ENCODE results near the gene TNFRSF1A. TPM values are rescaled to one million over a fixed set of nuclear protein-coding genes. Genes with fewer than 3 reads are reported as not detected.

Gene TNFRSF1A
- total RNA-seq, 1 donor from 2014 or later: 21.8 TPM

GRCh38 chr12:6352193-6353173, 10.6 kb upstream of the TNFRSF1A start:
- Mint-ChIP-seq H3K27ac (no peak overlapping the region), H3K27me3 (ENCODE audit: insufficient read depth, low read depth) (peaks cover 9% of the 10 kb centered on the region), H3K9me3 (peaks cover 2% of the 10 kb centered on the region), H3K4me1 (peaks cover 2% of the 10 kb centered on the region), H3K4me3 (no peak overlapping the region), H3K36me3 (no peaks in the 10 kb centered on the region)
- DNase-seq (ENCODE audit: low spot score): no peak
- Histone ChIP-seq H3K9me3 (ENCODE audit: low read depth) (no peaks in the 10 kb centered on the region), H2AFZ (replicated peaks) (peak overlapping the region; percentile 31), H3K79me2 (ENCODE audit: low read depth) (no peaks in the 10 kb centered on the region), H3K27ac (no peak overlapping the region), H3K4me3 (no peak overlapping the region), H3K4me1 (no peaks in the 10 kb centered on the region), H3K36me3 (no peaks in the 10 kb centered on the region), H3K27me3 (no peaks in the 10 kb centered on the region), H3K4me2 (no peak overlapping the region), H3K9ac (no peak overlapping the region), H4K20me1 (ENCODE audit: low read depth) (no peaks in the 10 kb centered on the region), H3F3A (ENCODE audit: low read depth) (no peaks in the 10 kb centered on the region)
- TF ChIP-seq CTCF (IDR thresholded peaks at IDR 0.05) (no peak), EZH2phosphoT487 (IDR thresholded peaks at IDR 0.05) (no peak), EZH2 (IDR thresholded peaks at IDR 0.05) (no peak)

- H3F3A ChIP-seq (ENCODE audit: low read depth): no peaks in the 10 kb centered on the region
- no peak overlapping the region for H3K27ac Mint-ChIP-seq
- H3K4me2 ChIP-seq: no peak overlapping the region
- no peak overlapping the region for H3K4me3 Mint-ChIP-seq
- no peak overlapping the region for H3K9ac ChIP-seq
- no peak overlapping the region for H3K4me3 ChIP-seq
- no peak for TF ChIP-seq EZH2phosphoT487 (IDR thresholded peaks at IDR 0.05)
- H3K36me3 ChIP-seq: no peaks in the 10 kb centered on the region
- no peaks in the 10 kb centered on the region for H4K20me1 ChIP-seq (ENCODE audit: low read depth)
- H3K4me1 Mint-ChIP-seq: peaks cover 2% of the 10 kb centered on the region
- no peaks in the 10 kb centered on the region for H3K9me3 ChIP-seq (ENCODE audit: low read depth)
- no peak overlapping the region for H2AFZ ChIP-seq (replicated peaks)
- no peaks in the 10 kb centered on the region for H3K27me3 ChIP-seq
- no peak for DNase-seq (ENCODE audit: low spot score)
- no peaks in the 10 kb centered on the region for H3K79me2 ChIP-seq (ENCODE audit: low read depth)
- H3K27me3 Mint-ChIP-seq (ENCODE audit: insufficient read depth, low read depth): peaks cover 9% of the 10 kb centered on the region
- H3K36me3 Mint-ChIP-seq: no peaks in the 10 kb centered on the region
- H3K27ac ChIP-seq: no peak overlapping the region
- peaks cover 2% of the 10 kb centered on the region for H3K9me3 Mint-ChIP-seq
- H3K4me1 ChIP-seq: no peaks in the 10 kb centered on the region
Observed at GRCh38 chr12:6351622-6352021, 9.7 kb upstream of the TNFRSF1A start.

GRCh38 chr12:6347367-6348338, 5.8 kb upstream of the TNFRSF1A start:
- Mint-ChIP-seq H3K27me3 (ENCODE audit: insufficient read depth, low read depth) (peaks cover 6% of the 10 kb centered on the region), H3K27ac (no peak overlapping the region), H3K4me1 (peaks cover 17% of the 10 kb centered on the region), H3K36me3 (no peaks in the 10 kb centered on the region), H3K4me3 (no peak overlapping the region), H3K9me3 (peaks cover 2% of the 10 kb centered on the region)
- Histone ChIP-seq H4K20me1 (ENCODE audit: low read depth) (no peaks in the 10 kb centered on the region), H3K36me3 (no peaks in the 10 kb centered on the region), H3K4me3 (no peak overlapping the region), H3F3A (ENCODE audit: low read depth) (peaks cover 5% of the 10 kb centered on the region), H3K9ac (no peak overlapping the region), H3K4me2 (no peak overlapping the region), H3K4me1 (peaks cover 3% of the 10 kb centered on the region), H2AFZ (replicated peaks) (no peak overlapping the region), H3K27me3 (no peaks in the 10 kb centered on the region), H3K79me2 (ENCODE audit: low read depth) (no peaks in the 10 kb centered on the region), H3K27ac (no peak overlapping the region), H3K9me3 (ENCODE audit: low read depth) (no peaks in the 10 kb centered on the region)
- no peak for TF ChIP-seq EZH2phosphoT487 (IDR thresholded peaks at IDR 0.05)
- no peak for TF ChIP-seq EZH2 (IDR thresholded peaks at IDR 0.05)
- TF ChIP-seq CTCF (IDR thresholded peaks at IDR 0.05): no peak
- no peak for DNase-seq (ENCODE audit: low spot score)

Measured in neural progenitor cell (in vitro differentiated cells).